ENCODE measurements around the gene FUT1. TPM values are rescaled to one million over a fixed set of nuclear protein-coding genes. Genes with fewer than 3 reads are reported as not detected.

Gene FUT1
- total and polyA plus RNA-seq, 2 donors (not counting 3 experiments of a cell fraction or from before 2014, with no cell fraction given), result 1.9 to 4.8 TPM

DNA sequence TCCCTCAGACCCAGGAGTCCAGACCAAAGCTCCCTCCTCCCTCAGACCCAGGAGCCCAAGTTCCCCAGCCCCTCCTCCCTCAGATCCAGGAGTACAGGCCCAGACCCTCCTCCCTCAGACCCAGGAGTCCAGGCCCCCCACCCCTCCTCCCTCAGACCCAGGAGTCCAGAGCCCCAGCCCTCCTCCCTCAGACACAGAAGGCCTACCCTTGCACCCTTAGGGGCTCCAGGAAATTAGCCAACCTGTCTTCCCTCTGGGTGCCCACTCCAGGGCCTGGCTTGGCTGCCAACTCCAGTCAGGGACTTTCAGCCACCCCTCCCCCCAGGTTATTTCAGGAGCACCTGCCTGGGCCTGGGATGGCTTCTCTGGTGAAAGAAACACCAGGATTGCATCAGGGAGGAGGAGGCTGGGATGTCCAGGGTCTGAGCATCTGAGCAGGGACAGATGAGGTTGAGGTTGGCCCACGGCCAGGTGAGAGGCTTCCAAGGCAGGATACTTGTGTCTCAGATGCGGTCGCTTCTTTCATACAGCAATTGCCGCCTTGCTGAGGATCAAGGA is 2.7 kb upstream of the FUT1 start, which contains the start of gene FGF21:
Gene FGF21, plus strand, starts transcription at position 441 of the 558 bp plus-strand sequence. CDS start 713 bp downstream, outside the sequence.
- Histone ChIP-seq H3K27ac (ENCODE audit: insufficient read depth, low read depth, low read length) (no peak within 1 kb of the TSS), H3K9me1 (replicated peaks; ENCODE audit: control insufficient read depth, extremely low read depth, insufficient read depth, low read length) (no peaks in the 10 kb centered on the region), H3K79me2 (ENCODE audit: control insufficient read depth, insufficient read depth, low read length) (peaks cover 16% of the 10 kb centered on the region), H3K4me2 (ENCODE audit: insufficient read depth, low read length) (no peak within 1 kb of the TSS), H2AFZ (ENCODE audit: low read depth, low read length) (no peak within 1 kb of the TSS), H4K20me1 (replicated peaks; ENCODE audit: control insufficient read depth, extremely low read depth, insufficient read depth, low read length) (no peaks in the 10 kb centered on the region), H3K27me3 (ENCODE audit: control insufficient read depth in 2 of 2, insufficient read depth in 2 of 2, low read length in 2 of 2) (no peaks in the 10 kb centered on the region), H3K4me1 (ENCODE audit: control insufficient read depth, extremely low read depth, insufficient read depth, low read length) (peaks cover 11% of the 10 kb centered on the region), H3K9me3 (replicated peaks; ENCODE audit: control insufficient read depth, insufficient read depth, low read length) (no peaks in the 10 kb centered on the region), H3K9ac (replicated peaks; ENCODE audit: extremely low read depth, insufficient read depth, low read length) (no peak within 1 kb of the TSS), H3K4me3 (replicated peaks in 1 of 3; ENCODE audit: insufficient read depth in 1 of 3, low read depth in 1 of 3, low read length in 3 of 3) (no peak within 1 kb of the TSS), H3K36me3 (ENCODE audit: control insufficient read depth in 2 of 2, extremely low read depth in 1 of 2, insufficient read depth in 2 of 2, low read length in 2 of 2) (no peaks in the 10 kb centered on the region)
- dilution Hi-C loops (cut with MboI; ENCODE audit: extremely low pct_ligation_motif_present, low sequenced_read_pairs) (no loop called here), intact Hi-C loops (cut with micrococcal nuclease) (no loop called here)
- no TSS peak for BruUV-seq (replicated peaks)
- POLR2A ChIA-PET, result no interaction called here
- TF ChIP-seq EZH2 (IDR thresholded peaks at IDR 0.05; ENCODE audit: borderline replicate concordance, low read depth, low read length, severe bottlenecking) (no peak), MYC (IDR thresholded peaks at IDR 0.05; ENCODE audit: low read depth, low read length) (no peak), JUN (IDR thresholded peaks at IDR 0.05; ENCODE audit: borderline replicate concordance, insufficient read depth, insufficient read length, low read depth) (no peak), FOS (IDR thresholded peaks at IDR 0.05; ENCODE audit: borderline replicate concordance, insufficient read depth, low read length) (no peak), CTCF (IDR thresholded peaks at IDR 0.05; ENCODE audit: extremely low read depth in 1 of 2, insufficient read depth in 1 of 2, low read depth in 1 of 2, low read length in 2 of 2) (no peak)
- DNase-seq (ENCODE audit: low read depth, low spot score) (no peak), FAIRE-seq (no peak)
- CTCF ChIA-PET, result interaction anchor here (0.9 kb wide), 1 partner anchor 16 kb away, joined by 5 read pairs; no protein-coding TSS in a partner anchor
